Mesenchymal stem cell (in vitro differentiated cells and primary cell): ENCODE data around the gene PUM1. TPM values are rescaled to one million over a fixed set of nuclear protein-coding genes. Genes with fewer than 3 reads are reported as not detected.

Experiments
- DNase-seq: peaks from one replicate; pipeline ENCODE4 v3.0.0-alpha.2; 2013
- H2AFZ ChIP-seq: one replicate; pipeline ENCODE4 v1.6.1; 2013; ENCODE audit warnings: low read depth, mild to moderate bottlenecking, control low read depth, inconsistent platforms, low read length, moderate library complexity
- H2AK5ac ChIP-seq: 2 replicates; pipeline ENCODE4 v1.6.1; 2013; ENCODE audit warnings: low read length, moderate library complexity, mild to moderate bottlenecking, inconsistent platforms; ENCODE audit not compliant: severe bottlenecking
- H2BK120ac ChIP-seq: one replicate; pipeline ENCODE4 v1.6.1; 2013; ENCODE audit warnings: low read depth, mild to moderate bottlenecking, inconsistent platforms, low read length, moderate library complexity
- H2BK12ac ChIP-seq, 2 experiments: one replicate each; pipeline ENCODE4 v1.6.1; 2013; ENCODE audit warnings: inconsistent platforms in 2 of 2, low read length in 2 of 2, mild to moderate bottlenecking in 2 of 2, moderate library complexity in 2 of 2, control low read depth in 1 of 2
- H2BK15ac ChIP-seq: one replicate; pipeline ENCODE4 v1.6.1; 2013; ENCODE audit warnings: mild to moderate bottlenecking, low read depth, inconsistent platforms; ENCODE audit not compliant: poor library complexity, severe bottlenecking
- H2BK5ac ChIP-seq: 2 replicates; pipeline ENCODE4 v1.6.1; 2013; ENCODE audit warnings: low read depth, mild to moderate bottlenecking, low read length, control low read depth, inconsistent platforms; ENCODE audit not compliant: poor library complexity, severe bottlenecking
- H3K14ac ChIP-seq, 2 experiments: one replicate each; pipeline ENCODE4 v1.6.1; 2013; ENCODE audit warnings: inconsistent platforms in 2 of 2, low read length in 2 of 2, control low read depth in 1 of 2, mild to moderate bottlenecking in 1 of 2, moderate library complexity in 1 of 2
- H3K18ac ChIP-seq, 2 experiments: one replicate each; pipeline ENCODE4 v1.6.1; 2013; ENCODE audit warnings: inconsistent platforms in 2 of 2, low read length in 2 of 2, control low read depth in 1 of 2, low read depth in 1 of 2, mild to moderate bottlenecking in 1 of 2
- H3K23ac ChIP-seq, 2 experiments: one replicate each; pipeline ENCODE4 v1.6.1; 2013; ENCODE audit warnings: inconsistent platforms in 2 of 2, low read length in 2 of 2, mild to moderate bottlenecking in 2 of 2, moderate library complexity in 2 of 2, control low read depth in 1 of 2
- H3K27ac ChIP-seq: 2 replicates; pipeline ENCODE4 v1.5.1; 2013; ENCODE audit warnings: mild to moderate bottlenecking, moderate library complexity, low read length, control low read depth, inconsistent platforms; ENCODE audit not compliant: poor library complexity, severe bottlenecking
- H3K27me3 ChIP-seq, 2 experiments: 2 replicates each; pipeline versions ENCODE4 v1.6.1 to v1.7.0; 2013; ENCODE audit warnings: low read length in 2 of 2, mild to moderate bottlenecking in 2 of 2, moderate library complexity in 2 of 2, control low read depth in 1 of 2, inconsistent platforms in 1 of 2; ENCODE audit not compliant: control insufficient read depth in 1 of 2, insufficient read depth in 1 of 2
- H3K36me3 ChIP-seq, 2 experiments: 2 replicates each; pipeline versions ENCODE4 v1.6.1 to v1.7.0; 2013; ENCODE audit warnings: low read length in 2 of 2, control low read depth in 1 of 2, inconsistent platforms in 1 of 2, low read depth in 1 of 2, mild to moderate bottlenecking in 1 of 2; ENCODE audit not compliant: insufficient read depth in 2 of 2, control insufficient read depth in 1 of 2
- H3K4ac ChIP-seq, 2 experiments: one replicate each; pipeline ENCODE4 v1.6.1; 2013; ENCODE audit warnings: inconsistent platforms in 2 of 2, low read length in 2 of 2, mild to moderate bottlenecking in 2 of 2, moderate library complexity in 2 of 2, control low read depth in 1 of 2, low read depth in 1 of 2
- H3K4me1 ChIP-seq: 2 replicates; pipeline ENCODE4 v1.6.1; 2013; ENCODE audit warnings: low read depth, low read length, control low read depth; ENCODE audit not compliant: control insufficient read depth, insufficient read depth
- H3K4me2 ChIP-seq: 2 replicates; pipeline ENCODE4 v1.6.1; 2013; ENCODE audit warnings: low read length, mild to moderate bottlenecking, inconsistent platforms; ENCODE audit not compliant: poor library complexity, severe bottlenecking
- H3K4me3 ChIP-seq, 2 experiments: 2 replicates each; pipeline versions ENCODE4 v1.5.1 to v1.7.0; 2013; ENCODE audit warnings: low read length in 2 of 2, mild to moderate bottlenecking in 2 of 2, control low read depth in 1 of 2, low read depth in 1 of 2; ENCODE audit not compliant: insufficient read depth in 1 of 2
- H3K79me1 ChIP-seq: replicated peaks from 2 replicates; pipeline ENCODE4 v1.6.1; 2013; ENCODE audit warnings: mild to moderate bottlenecking, control low read depth, low read length, inconsistent platforms; ENCODE audit not compliant: poor library complexity, severe bottlenecking
- H3K9ac ChIP-seq: 2 replicates; pipeline ENCODE4 v1.7.0; 2013; ENCODE audit warnings: mild to moderate bottlenecking, low read length, moderate library complexity
- H3K9me3 ChIP-seq: 2 replicates; pipeline ENCODE4 v1.7.0; 2013; ENCODE audit warnings: mild to moderate bottlenecking, low read length; ENCODE audit not compliant: control insufficient read depth
- H4K8ac ChIP-seq: one replicate; pipeline ENCODE4 v1.6.1; 2013; ENCODE audit warnings: inconsistent platforms, mild to moderate bottlenecking, low read length, moderate library complexity
- H4K91ac ChIP-seq: one replicate; pipeline ENCODE4 v1.6.1; 2013; ENCODE audit warnings: mild to moderate bottlenecking, low read length, inconsistent platforms
- WGBS: methylation state at CpG from one replicate; pipeline ENCODE4 v1.1.7; 2013; ENCODE audit warnings: mixed read lengths; 5-methylcytosine and 5-hydroxymethylcytosine counted together
- polyA plus RNA-seq, 2 experiments: library from polyadenylated mRNA; stranded (reverse); fragments of 200-250 nt; gene quantifications; one replicate each; pipeline ENCODE4 v1.2.3, GENCODE V29; 2013

PUM1 gene
- 40.3 TPM for polyA plus RNA-seq (2013, experiment 1 of 2)
- 38.7 TPM for polyA plus RNA-seq (2013, experiment 2 of 2)

GRCh38 chr1:31065310-31066217 is at the start of gene PUM1:
Gene PUM1 (minus strand): TSS chr1:31065717. CDS start chr1:31059566, 6,151 bp downstream.
- Histone ChIP-seq H3K27ac (peak within 1 kb of the TSS; percentile 98), H4K8ac (peak within 1 kb of the TSS; percentile 96), H3K4me2 (peak within 1 kb of the TSS; percentile 70), H4K91ac (peak within 1 kb of the TSS; percentile 90), H2AFZ (peak within 1 kb of the TSS; percentile 96), H3K4me1 (peaks cover 5% of the 10 kb centered on the region), H3K14ac (peak within 1 kb of the TSS in 1 of 2 experiments; percentile 6), H2BK5ac (peak within 1 kb of the TSS; percentile 99), H3K4me3 (peak within 1 kb of the TSS; percentile 64 to 99), H2BK120ac (no peak within 1 kb of the TSS), H2BK15ac (peak within 1 kb of the TSS; percentile 93), H3K36me3 (no peaks in the 10 kb centered on the region), H3K23ac (peak within 1 kb of the TSS in 1 of 2 experiments; percentile 86), H2BK12ac (peak within 1 kb of the TSS; percentile 84 to 95), H3K9me3 (no peaks in the 10 kb centered on the region), H3K79me1 (no peaks in the 10 kb centered on the region), H3K4ac (peak within 1 kb of the TSS; percentile 75 to 81), H2AK5ac (peak within 1 kb of the TSS; percentile 57), H3K9ac (peak within 1 kb of the TSS; percentile 100), H3K18ac (peak within 1 kb of the TSS; percentile 94 to 96), H3K27me3 (no peaks in the 10 kb centered on the region)
- peak; percentile 98 for DNase-seq
- WGBS, result under 1% methylated on average over 59 of the region's 72 CpGs

DNA sequence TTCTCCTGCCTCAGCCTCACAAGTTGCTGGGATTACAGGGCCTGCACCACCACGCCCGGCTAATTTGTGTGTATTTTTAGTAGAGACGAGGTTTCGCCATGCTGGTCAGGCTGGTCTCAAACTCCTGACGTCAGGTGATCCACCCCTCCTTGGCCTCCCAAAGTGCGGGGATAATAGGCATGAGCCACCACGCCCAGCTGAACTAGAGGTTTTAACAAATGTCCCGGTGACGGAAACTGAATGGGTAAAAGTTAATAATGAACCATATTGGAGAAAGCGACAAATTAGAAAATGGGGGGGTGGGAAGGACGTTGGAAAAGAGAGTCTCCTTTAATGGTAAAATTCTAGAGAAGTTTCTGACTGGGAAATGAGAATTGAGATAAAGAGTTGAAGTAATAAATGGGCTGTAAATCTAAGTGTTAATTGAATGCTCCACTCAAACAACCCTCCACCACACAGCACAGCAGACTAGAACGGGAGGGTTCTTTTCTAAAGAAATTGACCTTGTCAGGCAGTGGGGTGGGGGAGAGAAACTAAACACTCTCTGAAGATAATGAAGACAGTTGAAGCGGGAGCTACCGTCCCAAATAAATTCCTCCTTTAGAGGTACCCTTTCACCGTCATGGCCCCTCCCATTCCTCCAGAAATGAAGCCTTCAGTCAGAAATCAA is 46.9 kb upstream of the PUM1 start:
- H2BK12ac ChIP-seq, result peak overlapping the region in 1 of 2 experiments; percentile 42
- no peak overlapping the region for H3K4me2 ChIP-seq
- no peaks in the 10 kb centered on the region for H3K36me3 ChIP-seq
- H3K18ac ChIP-seq, result peak overlapping the region in 1 of 2 experiments; percentile 23
- peaks cover 1% of the 10 kb centered on the region for H3K4me1 ChIP-seq
- H4K8ac ChIP-seq, result no peak overlapping the region
- no peak overlapping the region for H2BK5ac ChIP-seq
- no peak for DNase-seq
- 76% methylated on average over 14 of the region's 15 CpGs for WGBS
- H3K79me1 ChIP-seq, result no peaks in the 10 kb centered on the region
- no peaks in the 10 kb centered on the region for H3K9me3 ChIP-seq
- no peak overlapping the region for H3K23ac ChIP-seq
- no peak overlapping the region for H3K4me3 ChIP-seq
- H3K27ac ChIP-seq, result no peak overlapping the region
- H3K27me3 ChIP-seq, result no peaks in the 10 kb centered on the region
- no peak overlapping the region for H2AK5ac ChIP-seq
- no peak overlapping the region for H4K91ac ChIP-seq
- H3K9ac ChIP-seq, result no peak overlapping the region
- peak overlapping the region; percentile 84 for H2BK15ac ChIP-seq
- H3K4ac ChIP-seq, result no peak overlapping the region
- peak overlapping the region in 1 of 2 experiments; percentile 68 for H3K14ac ChIP-seq
- peak overlapping the region; percentile 11 for H2AFZ ChIP-seq
- no peak overlapping the region for H2BK120ac ChIP-seq

- Histone ChIP-seq H2BK5ac (no peak overlapping the region), H2AFZ (no peak overlapping the region), H3K36me3 (no peaks in the 10 kb centered on the region), H3K4me2 (no peak overlapping the region), H3K4me1 (peaks cover 1% of the 10 kb centered on the region), H2BK15ac (peak overlapping the region; percentile 40), H4K8ac (no peak overlapping the region), H3K14ac (no peak overlapping the region), H3K27me3 (no peaks in the 10 kb centered on the region), H2BK120ac (no peak overlapping the region), H3K27ac (no peak overlapping the region), H3K79me1 (no peaks in the 10 kb centered on the region), H3K9ac (peak overlapping the region; percentile 38), H3K4me3 (no peak overlapping the region), H2BK12ac (no peak overlapping the region), H2AK5ac (no peak overlapping the region), H3K9me3 (no peaks in the 10 kb centered on the region), H3K4ac (peak overlapping the region in 1 of 2 experiments; percentile 80), H4K91ac (no peak overlapping the region), H3K23ac (no peak overlapping the region), H3K18ac (peak overlapping the region in 1 of 2 experiments; percentile 73)
- peak; percentile 56 for DNase-seq
- 66% methylated on average over 6 of the region's 8 CpGs for whole genome bisulfite sequencing
Measured at GRCh38 chr1:31111290-31111951, 45.9 kb upstream of the PUM1 start.
